Suppressor macrophage treated with lipopolysaccharide for 4 hours (primary cell): ENCODE results near the gene NCKAP1.
A peak's percentile ranks its signal among the peaks of the same experiment; 100 is the strongest.
"Not testable (repeated sequence)": the region's sequence is repeated elsewhere in the genome, so short reads cannot be mapped to it uniquely, and the experiment has no call there.

ENCODE experiments used
- DNase-seq: peaks from one replicate; pipeline ENCODE4 v3.0.0-alpha.2; 2020

Gene NCKAP1

GRCh38 chr2:182999348-183000028 is 38.8 kb downstream of the NCKAP1 start:
- no peak for DNase-seq

DNA sequence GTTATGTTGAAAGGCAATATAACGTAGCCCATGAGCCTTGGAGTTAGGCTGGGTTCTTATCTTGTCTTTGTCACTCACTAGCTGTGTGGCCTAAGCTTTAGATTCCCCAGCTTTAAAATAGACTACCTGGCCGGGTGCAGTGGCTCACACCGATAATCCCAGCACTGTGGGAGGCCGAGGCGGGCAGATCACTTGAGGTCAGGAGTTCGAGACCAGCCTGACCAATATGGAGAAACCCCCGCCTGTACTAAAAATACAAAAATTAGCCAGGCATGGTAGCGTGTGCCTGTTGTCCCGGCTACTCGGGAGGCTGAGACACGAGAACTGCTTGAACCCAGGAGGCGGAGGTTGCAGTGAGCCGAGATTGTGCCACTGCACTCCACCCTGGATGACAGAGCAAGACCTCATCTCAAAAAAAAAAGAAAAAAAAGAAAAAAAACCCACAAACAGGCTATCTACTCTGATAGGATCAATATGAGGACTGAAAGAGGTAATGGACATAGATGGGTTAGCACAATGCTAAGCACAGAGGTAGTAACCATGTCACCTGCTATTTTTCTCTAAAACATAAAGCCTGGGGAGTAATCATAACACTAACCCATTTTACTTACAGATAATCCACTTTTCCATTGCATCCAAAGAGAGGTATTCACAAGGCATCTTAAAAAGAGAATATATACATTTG is 43.9 kb downstream of the NCKAP1 start:
- no peak for DNase-seq

DNA sequence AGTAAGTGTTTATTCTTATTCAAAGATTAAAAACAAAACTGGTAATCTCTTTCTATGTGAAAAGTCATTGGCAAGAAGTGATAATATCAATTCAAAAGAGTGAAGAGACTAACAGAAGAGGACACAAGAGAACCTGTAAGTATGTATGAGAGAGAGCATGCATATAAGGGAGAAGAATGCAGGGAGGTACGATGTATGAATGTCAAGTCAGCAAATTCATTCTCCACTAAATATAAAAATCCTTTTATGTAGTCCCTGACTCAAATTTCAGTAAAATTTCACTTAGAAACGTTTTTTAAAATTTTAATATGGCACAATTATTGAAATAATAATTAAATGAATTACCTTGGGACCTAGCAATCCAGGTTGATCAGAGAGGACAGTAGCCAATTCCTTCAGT is 55.3 kb downstream of the NCKAP1 start:
- no peak for DNase-seq

GRCh38 chr2:182981475-182981874 is 56.8 kb downstream of the NCKAP1 start:
- not testable (repeated sequence) for DNase-seq

GRCh38 chr2:182980652-182981051 is 57.6 kb downstream of the NCKAP1 start:
- no peak for DNase-seq

- peak; percentile 62 for DNase-seq
Observed at GRCh38 chr2:182980115-182980514, 58.1 kb downstream of the NCKAP1 start.

- no peak for DNase-seq
Observed at GRCh38 chr2:182977463-182977862, 60.8 kb downstream of the NCKAP1 start.

GRCh38 chr2:182973441-182974352 is 64.6 kb downstream of the NCKAP1 start:
- DNase-seq = no peak

DNA sequence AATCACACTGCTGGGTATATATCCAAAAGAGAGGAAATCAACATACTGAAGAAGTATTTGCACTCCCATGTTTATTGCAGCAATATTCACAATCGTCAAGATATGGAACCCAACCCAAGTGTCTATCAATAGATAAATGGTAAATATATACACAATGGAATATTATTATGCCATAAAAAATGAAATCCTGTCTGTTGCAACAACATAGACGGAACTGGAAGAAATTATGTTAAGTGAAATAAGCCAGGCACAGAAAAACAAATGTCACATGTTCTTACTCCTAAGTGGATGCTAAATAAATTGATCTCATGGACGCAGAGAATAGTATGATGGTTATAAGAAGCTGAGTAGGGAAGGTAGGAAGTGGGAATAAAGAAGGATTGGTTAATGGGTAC is 65.7 kb downstream of the NCKAP1 start:
- no peak for DNase-seq

GRCh38 chr2:182971820-182972547 is 66.3 kb downstream of the NCKAP1 start:
- DNase-seq = no peak

DNA sequence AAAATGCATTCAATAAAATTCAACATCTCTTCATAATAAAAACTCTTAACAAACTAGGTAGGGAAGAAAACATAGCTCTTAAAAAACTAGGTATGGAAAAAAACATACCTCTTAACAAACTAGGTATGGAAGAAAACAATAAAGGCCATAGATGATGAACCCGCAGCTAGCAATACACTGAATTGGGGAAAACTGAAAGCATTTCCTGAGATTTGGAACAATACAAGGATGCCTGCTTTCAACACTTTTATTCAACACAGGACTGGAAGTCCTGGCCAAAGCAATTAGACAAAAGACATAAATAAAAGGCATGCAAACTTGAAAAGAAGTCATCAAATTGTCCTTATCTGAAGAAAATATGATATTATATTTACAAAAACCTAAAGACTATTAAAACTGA is 67.8 kb downstream of the NCKAP1 start:
- DNase-seq = no peak

- no peak for DNase-seq
Observed at GRCh38 chr2:182968493-182968892, 69.8 kb downstream of the NCKAP1 start.

- not testable (repeated sequence) for DNase-seq
Observed at GRCh38 chr2:182966356-182966755, 71.9 kb downstream of the NCKAP1 start.

DNA sequence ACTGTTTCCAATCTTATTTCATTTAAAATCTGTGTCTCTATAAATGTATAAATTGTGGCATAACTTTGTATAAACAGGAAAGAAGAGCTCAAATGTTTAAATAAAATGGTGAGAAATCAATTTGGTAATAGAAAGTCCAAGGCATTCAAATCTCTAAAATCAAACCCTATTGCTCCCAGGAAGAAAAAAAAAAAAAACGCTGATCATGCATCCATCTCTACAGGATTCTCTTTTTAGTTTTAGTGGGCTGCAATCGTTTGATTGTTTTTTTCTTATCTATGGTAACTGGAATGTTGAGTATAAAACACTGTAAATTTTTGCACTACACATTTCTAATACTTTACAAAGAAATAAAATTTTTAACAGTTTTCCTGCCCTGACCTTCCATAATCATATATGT is 75.6 kb downstream of the NCKAP1 start:
- no peak for DNase-seq

GRCh38 chr2:182960869-182961268 is 77.4 kb downstream of the NCKAP1 start:
- not testable (repeated sequence) for DNase-seq

DNA sequence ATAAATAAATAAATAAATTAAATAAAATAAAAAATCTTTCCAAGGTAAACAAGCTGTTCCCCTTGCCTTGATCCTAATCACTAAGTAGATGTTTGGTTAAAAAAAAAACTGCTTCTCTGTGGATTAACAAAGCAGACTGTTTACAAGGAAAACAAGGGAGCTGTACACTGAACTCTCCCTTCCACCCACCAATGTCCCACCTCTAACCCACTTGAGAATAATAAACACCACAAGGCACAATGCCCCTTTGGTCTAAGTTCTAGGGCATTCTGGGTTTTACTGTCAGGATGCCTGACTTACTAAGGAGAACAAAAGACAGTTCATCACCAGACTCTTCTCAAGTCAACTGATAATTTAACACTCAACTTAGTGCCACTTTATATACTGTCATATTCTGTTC is 83.5 kb downstream of the NCKAP1 start:
- no peak for DNase-seq

GRCh38 chr2:182952741-182953450 is 85.4 kb downstream of the NCKAP1 start:
- DNase-seq = no peak

- no peak for DNase-seq
Observed at GRCh38 chr2:182951948-182952663, 86.2 kb downstream of the NCKAP1 start.

- no peak for DNase-seq
Observed at GRCh38 chr2:182950546-182950945, 87.7 kb downstream of the NCKAP1 start.

- DNase-seq = no peak
Observed at GRCh38 chr2:182949572-182950189, 88.6 kb downstream of the NCKAP1 start.

DNA sequence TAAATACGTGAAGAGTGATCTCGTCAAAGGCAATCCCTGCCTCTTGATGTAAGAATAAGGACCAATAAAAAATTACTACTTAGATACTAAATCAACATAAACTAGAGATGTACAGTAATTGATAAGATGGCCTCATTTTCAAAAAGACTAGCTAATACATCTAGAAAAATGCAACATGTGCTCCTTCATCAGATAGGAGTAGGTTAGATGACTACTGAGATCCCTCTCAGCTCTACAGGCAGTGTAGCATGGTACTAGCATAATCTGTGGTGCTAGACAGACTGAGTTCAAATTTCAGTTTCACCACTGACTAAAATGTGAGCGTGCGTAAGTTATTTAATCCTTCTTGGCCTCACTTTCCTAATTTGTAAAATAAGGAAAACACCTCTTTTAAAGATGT is 89.2 kb downstream of the NCKAP1 start:
- no peak for DNase-seq
